Loucy (cell line): ENCODE results near the gene STK35.

Experiments
- H2AFZ ChIP-seq: fragments of 200-600 bp; sonication (generic); 2 replicates; pipeline ENCODE4 v1.6.0; 2016; ENCODE audit warnings: antibody characterized with exemption, mild to moderate bottlenecking, low read length, moderate library complexity
- H3F3A ChIP-seq: fragments of 200-600 bp; 2 replicates; pipeline ENCODE4 v1.6.0; 2016; ENCODE audit warnings: antibody characterized with exemption, low read depth, mild to moderate bottlenecking
- H3K27me3 ChIP-seq: fragments of 200-600 bp; sonication (generic); 2 replicates; pipeline ENCODE4 v1.6.1; 2014; ENCODE audit warnings: low read length, mild to moderate bottlenecking; ENCODE audit not compliant: insufficient read depth, poor library complexity, severe bottlenecking
- H3K36me3 ChIP-seq: fragments of 200-600 bp; sonication (generic); 2 replicates; pipeline ENCODE4 v1.6.1; 2016; ENCODE audit warnings: low read length; ENCODE audit not compliant: insufficient read depth
- H3K4me1 ChIP-seq: fragments of 200-600 bp; sonication (generic); 2 replicates; pipeline ENCODE4 v1.5.1; 2014; ENCODE audit warnings: low read length, mild to moderate bottlenecking; ENCODE audit not compliant: insufficient read depth, poor library complexity, severe bottlenecking
- H3K4me2 ChIP-seq: fragments of 200-600 bp; sonication (generic); 2 replicates; pipeline ENCODE4 v1.6.0; 2014; ENCODE audit warnings: antibody characterized with exemption, low read length, low read depth, mild to moderate bottlenecking; ENCODE audit not compliant: poor library complexity, severe bottlenecking
- H3K4me3 ChIP-seq: fragments of 200-600 bp; sonication (generic); 2 replicates; pipeline ENCODE4 v1.5.1; 2014; ENCODE audit warnings: low read length, mild to moderate bottlenecking, mixed read lengths; ENCODE audit not compliant: poor library complexity, severe bottlenecking
- H3K79me2 ChIP-seq: fragments of 200-600 bp; sonication (generic); 2 replicates; pipeline ENCODE4 v1.6.1; 2014; ENCODE audit warnings: low read length; ENCODE audit not compliant: insufficient read depth
- H3K9ac ChIP-seq: fragments of 200-600 bp; sonication (generic); 2 replicates; pipeline ENCODE4 v1.6.0; 2014; ENCODE audit warnings: mild to moderate bottlenecking, low read depth, low read length, moderate library complexity; ENCODE audit not compliant: poor library complexity, severe bottlenecking
- H3K9me2 ChIP-seq: fragments of 200-600 bp; sonication (generic); replicated peaks from 2 replicates; pipeline ENCODE4 v1.6.1; 2016; ENCODE audit warnings: low read depth, low read length, mixed read lengths
- H3K9me3 ChIP-seq: fragments of 200-600 bp; sonication (generic); 2 replicates; pipeline ENCODE4 v1.6.1; 2014; ENCODE audit warnings: mild to moderate bottlenecking, antibody characterized with exemption, low read length, low read depth; ENCODE audit not compliant: insufficient read depth
- H4K20me1 ChIP-seq: fragments of 200-600 bp; sonication (generic); 2 replicates; pipeline ENCODE4 v1.6.0; 2014; ENCODE audit warnings: antibody characterized with exemption, low read length, mild to moderate bottlenecking; ENCODE audit not compliant: insufficient read depth, poor library complexity, severe bottlenecking
- CTCF ChIP-seq: fragments of 200-600 bp; sonication (generic); conservative IDR thresholded peaks from 2 replicates; pipeline ENCODE4 v1.5.1; 2014; ENCODE audit warnings: mild to moderate bottlenecking, antibody characterized with exemption, low read length
- EZH2phosphoT487 ChIP-seq: fragments of 200-600 bp; IDR thresholded peaks from 2 replicates; pipeline ENCODE4 v1.6.1; 2018; ENCODE audit warnings: antibody characterized with exemption, mild to moderate bottlenecking, moderate library complexity, borderline replicate concordance

The STK35 gene

DNA sequence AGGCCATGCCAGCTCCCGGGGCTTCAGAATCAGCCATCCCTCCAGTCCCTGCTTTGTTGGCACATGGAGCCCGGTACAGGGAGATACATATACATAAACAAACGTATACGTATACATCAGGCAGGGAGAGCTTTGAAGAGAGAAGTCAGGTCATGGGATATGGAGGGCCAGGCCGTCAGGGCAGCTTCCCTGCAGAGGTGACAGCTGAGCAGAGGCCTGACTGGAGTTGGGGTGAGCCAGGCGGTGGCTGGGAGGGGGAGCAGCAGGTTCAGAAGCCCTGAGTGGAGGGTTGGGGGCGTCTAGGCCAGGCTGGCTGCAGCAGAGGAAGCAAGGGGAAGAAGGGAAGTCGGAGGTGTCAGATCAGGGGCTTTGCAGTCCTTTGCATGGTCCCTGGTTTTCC is 61.7 kb downstream of the STK35 start:
- Histone ChIP-seq H3K4me3 (no peak overlapping the region), H3K9ac (no peak overlapping the region), H2AFZ (no peak overlapping the region), H3K4me1 (no peaks in the 10 kb centered on the region), H3K4me2 (no peak overlapping the region), H3K27me3 (no peaks in the 10 kb centered on the region), H3K9me2 (no peaks in the 10 kb centered on the region), H4K20me1 (no peaks in the 10 kb centered on the region), H3F3A (no peaks in the 10 kb centered on the region), H3K79me2 (no peaks in the 10 kb centered on the region), H3K36me3 (no peaks in the 10 kb centered on the region), H3K9me3 (no peaks in the 10 kb centered on the region)
- TF ChIP-seq EZH2phosphoT487 (no peak), CTCF (no peak)

DNA sequence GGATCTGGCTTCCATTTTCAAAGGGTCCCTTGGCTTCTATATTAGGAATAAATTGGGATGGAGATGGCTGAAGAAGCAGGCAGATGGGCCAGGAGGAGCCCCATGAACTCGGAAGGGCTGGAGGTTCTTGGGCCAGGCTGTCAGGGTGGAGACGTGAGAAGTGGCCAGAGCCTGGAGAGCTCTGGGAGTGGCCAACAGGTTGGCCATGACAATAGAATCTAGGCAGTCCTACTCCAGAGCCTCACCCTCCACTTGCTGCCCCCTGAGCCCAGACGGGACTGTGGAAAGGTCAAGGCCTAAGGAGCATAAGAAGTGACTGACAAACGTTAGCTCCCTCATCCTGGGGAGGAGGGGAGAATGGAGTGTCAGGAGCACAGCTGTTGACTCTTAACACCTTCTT is 62.1 kb downstream of the STK35 start:
- Histone ChIP-seq H3F3A (no peaks in the 10 kb centered on the region), H3K27me3 (no peaks in the 10 kb centered on the region), H3K9me3 (no peaks in the 10 kb centered on the region), H3K9ac (no peak overlapping the region), H3K36me3 (no peaks in the 10 kb centered on the region), H3K4me2 (no peak overlapping the region), H3K4me3 (no peak overlapping the region), H3K9me2 (no peaks in the 10 kb centered on the region), H3K4me1 (no peaks in the 10 kb centered on the region), H3K79me2 (no peaks in the 10 kb centered on the region), H2AFZ (no peak overlapping the region), H4K20me1 (no peaks in the 10 kb centered on the region)
- TF ChIP-seq CTCF (no peak), EZH2phosphoT487 (no peak)

DNA sequence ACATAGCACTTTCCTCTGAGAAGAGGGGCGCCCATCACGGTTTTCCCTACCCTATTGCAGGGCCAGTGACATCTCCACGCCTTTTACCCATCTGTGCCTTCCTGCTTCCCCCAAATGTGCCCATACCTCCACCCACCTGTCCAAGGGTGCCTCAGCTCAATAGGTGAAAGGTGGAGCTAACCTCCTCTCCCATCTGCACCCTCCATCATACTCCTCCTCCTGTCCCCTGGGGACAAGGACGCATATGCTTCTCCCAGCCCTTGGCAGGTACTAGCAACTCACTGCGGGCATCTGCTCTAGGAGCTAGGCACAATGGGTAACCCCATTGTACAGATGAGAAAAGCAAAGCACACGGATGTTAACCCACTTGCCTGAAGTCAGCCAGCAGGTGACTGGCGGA is 62.8 kb downstream of the STK35 start:
- no peaks in the 10 kb centered on the region for H3K79me2 ChIP-seq
- no peak overlapping the region for H2AFZ ChIP-seq
- no peaks in the 10 kb centered on the region for H3F3A ChIP-seq
- H3K4me2 ChIP-seq = no peak overlapping the region
- no peaks in the 10 kb centered on the region for H3K9me2 ChIP-seq
- no peaks in the 10 kb centered on the region for H4K20me1 ChIP-seq
- TF ChIP-seq CTCF = no peak
- no peak for TF ChIP-seq EZH2phosphoT487
- H3K36me3 ChIP-seq = no peaks in the 10 kb centered on the region
- no peaks in the 10 kb centered on the region for H3K9me3 ChIP-seq
- H3K4me1 ChIP-seq = no peaks in the 10 kb centered on the region
- H3K4me3 ChIP-seq = no peak overlapping the region
- H3K9ac ChIP-seq = no peak overlapping the region
- no peaks in the 10 kb centered on the region for H3K27me3 ChIP-seq
